ENCODE data around the gene CCNK.
A peak's percentile ranks its signal among the peaks of the same experiment; 100 is the strongest.

Gene CCNK

GRCh38 chr14:99480917-99481744 lies at the start of gene CCNK:
Gene CCNK, plus strand, starts transcription at chr14:99481409. Its CDS starts 11,269 bp downstream, at chr14:99492678.
- Histone ChIP-seq H3K4me1 (peaks cover 12% of the 10 kb centered on the region), H3K36me3 (replicated peaks) (no peaks in the 10 kb centered on the region), H3K27me3 (ENCODE audit: low read depth) (no peaks in the 10 kb centered on the region), H3K4me3 (peak within 1 kb of the TSS; percentile 96), H3K9me3 (no peaks in the 10 kb centered on the region)
- in situ Hi-C loops (cut with MboI; ENCODE audit: low sequenced_read_pairs) = no loop called here
- DNase-seq (ENCODE audit: low spot score in 2 of 2) = peak; percentile 99 to 100

GRCh38 chr14:99431986-99432385 lies 49.2 kb upstream of the CCNK start:
- no peak for DNase-seq (ENCODE audit: low spot score in 2 of 2)
- Histone ChIP-seq H3K36me3 (replicated peaks) (peaks cover 20% of the 10 kb centered on the region), H3K4me1 (peaks cover 7% of the 10 kb centered on the region; the same call in 1 of the 2 replicates), H3K4me3 (no peak overlapping the region), H3K9me3 (no peaks in the 10 kb centered on the region; the same call in 1 of the 2 replicates), H3K27me3 (ENCODE audit: low read depth) (no peaks in the 10 kb centered on the region)
- in situ Hi-C loops (cut with MboI; ENCODE audit: low sequenced_read_pairs) = no loop called here

GRCh38 chr14:99432485-99432884 lies 48.7 kb upstream of the CCNK start:
- Histone ChIP-seq H3K4me1 (peaks cover 7% of the 10 kb centered on the region; the same call in 1 of the 2 replicates), H3K4me3 (no peak overlapping the region), H3K9me3 (no peaks in the 10 kb centered on the region; the same call in 1 of the 2 replicates), H3K27me3 (ENCODE audit: low read depth) (no peaks in the 10 kb centered on the region), H3K36me3 (replicated peaks) (peaks cover 20% of the 10 kb centered on the region)
- DNase-seq (ENCODE audit: low spot score in 2 of 2) = peak in 1 of 2 experiments; percentile 54
- in situ Hi-C loops (cut with MboI; ENCODE audit: low sequenced_read_pairs) = no loop called here

- H3K36me3 ChIP-seq (replicated peaks) = peaks cover 10% of the 10 kb centered on the region
- no peak overlapping the region for H3K4me3 ChIP-seq
- peaks cover 7% of the 10 kb centered on the region; the same call in 1 of the 2 replicates for H3K4me1 ChIP-seq
- no peak for DNase-seq (ENCODE audit: low spot score in 2 of 2)
- no peaks in the 10 kb centered on the region for H3K9me3 ChIP-seq
- in situ Hi-C loops (cut with MboI; ENCODE audit: low sequenced_read_pairs) = no loop called here
- no peaks in the 10 kb centered on the region for H3K27me3 ChIP-seq (ENCODE audit: low read depth)
Measured at GRCh38 chr14:99435327-99435726, 45.9 kb upstream of the CCNK start.

- no peak for DNase-seq (ENCODE audit: low spot score in 2 of 2)
- H3K36me3 ChIP-seq (replicated peaks) = peaks cover 6% of the 10 kb centered on the region
- peaks cover 7% of the 10 kb centered on the region; the same call in 1 of the 2 replicates for H3K4me1 ChIP-seq
- no peaks in the 10 kb centered on the region for H3K9me3 ChIP-seq
- H3K27me3 ChIP-seq (ENCODE audit: low read depth) = no peaks in the 10 kb centered on the region
- in situ Hi-C loops (cut with MboI; ENCODE audit: low sequenced_read_pairs) = no loop called here
- H3K4me3 ChIP-seq = no peak overlapping the region
Measured at GRCh38 chr14:99436247-99437180, 44.7 kb upstream of the CCNK start.

- H3K27me3 ChIP-seq (ENCODE audit: low read depth) = no peaks in the 10 kb centered on the region
- no peaks in the 10 kb centered on the region for H3K9me3 ChIP-seq
- no peak for DNase-seq (ENCODE audit: low spot score in 2 of 2)
- in situ Hi-C loops (cut with MboI; ENCODE audit: low sequenced_read_pairs) = no loop called here
- H3K4me1 ChIP-seq = peaks cover 4% of the 10 kb centered on the region; the same call in 1 of the 2 replicates
- H3K4me3 ChIP-seq = no peak overlapping the region
- peaks cover 6% of the 10 kb centered on the region for H3K36me3 ChIP-seq (replicated peaks)
Measured at GRCh38 chr14:99437706-99438105, 43.5 kb upstream of the CCNK start.

- no peak overlapping the region for H3K4me3 ChIP-seq
- no peaks in the 10 kb centered on the region for H3K27me3 ChIP-seq (ENCODE audit: low read depth)
- H3K9me3 ChIP-seq = no peaks in the 10 kb centered on the region
- DNase-seq (ENCODE audit: low spot score in 2 of 2) = no peak
- H3K36me3 ChIP-seq (replicated peaks) = peaks cover 3% of the 10 kb centered on the region
- in situ Hi-C loops (cut with MboI; ENCODE audit: low sequenced_read_pairs) = no loop called here
- no peaks in the 10 kb centered on the region for H3K4me1 ChIP-seq
Measured at GRCh38 chr14:99440278-99440677, 40.9 kb upstream of the CCNK start.

GRCh38 chr14:99441157-99441870 lies 39.9 kb upstream of the CCNK start:
- H3K27me3 ChIP-seq (ENCODE audit: low read depth) = no peaks in the 10 kb centered on the region
- H3K36me3 ChIP-seq (replicated peaks) = peaks cover 3% of the 10 kb centered on the region
- H3K4me3 ChIP-seq = no peak overlapping the region
- no peaks in the 10 kb centered on the region for H3K4me1 ChIP-seq
- in situ Hi-C loops (cut with MboI; ENCODE audit: low sequenced_read_pairs) = no loop called here
- DNase-seq (ENCODE audit: low spot score in 2 of 2) = no peak
- no peaks in the 10 kb centered on the region for H3K9me3 ChIP-seq

- in situ Hi-C loops (cut with MboI; ENCODE audit: low sequenced_read_pairs) = no loop called here
- H3K9me3 ChIP-seq = no peaks in the 10 kb centered on the region
- DNase-seq (ENCODE audit: low spot score in 2 of 2) = no peak
- no peak overlapping the region for H3K4me3 ChIP-seq
- no peaks in the 10 kb centered on the region for H3K4me1 ChIP-seq
- H3K36me3 ChIP-seq (replicated peaks) = peaks cover 3% of the 10 kb centered on the region
- no peaks in the 10 kb centered on the region for H3K27me3 ChIP-seq (ENCODE audit: low read depth)
Measured at GRCh38 chr14:99441918-99442317, 39.3 kb upstream of the CCNK start.

- peaks cover 31% of the 10 kb centered on the region for H3K36me3 ChIP-seq (replicated peaks)
- no peaks in the 10 kb centered on the region for H3K9me3 ChIP-seq
- H3K4me1 ChIP-seq = no peaks in the 10 kb centered on the region
- no peaks in the 10 kb centered on the region for H3K27me3 ChIP-seq (ENCODE audit: low read depth)
- in situ Hi-C loops (cut with MboI; ENCODE audit: low sequenced_read_pairs) = no loop called here
- no peak overlapping the region for H3K4me3 ChIP-seq
- DNase-seq (ENCODE audit: low spot score in 2 of 2) = no peak
Measured at GRCh38 chr14:99445931-99446330, 35.3 kb upstream of the CCNK start.

GRCh38 chr14:99447739-99448138 lies 33.5 kb upstream of the CCNK start:
- DNase-seq (ENCODE audit: low spot score in 2 of 2) = no peak
- in situ Hi-C loops (cut with MboI; ENCODE audit: low sequenced_read_pairs) = no loop called here
- Histone ChIP-seq H3K4me3 (no peak overlapping the region), H3K4me1 (no peaks in the 10 kb centered on the region), H3K36me3 (replicated peaks) (peaks cover 31% of the 10 kb centered on the region), H3K9me3 (no peaks in the 10 kb centered on the region), H3K27me3 (ENCODE audit: low read depth) (no peaks in the 10 kb centered on the region)

- no peaks in the 10 kb centered on the region for H3K9me3 ChIP-seq
- H3K4me1 ChIP-seq = no peaks in the 10 kb centered on the region
- peaks cover 28% of the 10 kb centered on the region for H3K36me3 ChIP-seq (replicated peaks)
- no peak for DNase-seq (ENCODE audit: low spot score in 2 of 2)
- no peak overlapping the region for H3K4me3 ChIP-seq
- in situ Hi-C loops (cut with MboI; ENCODE audit: low sequenced_read_pairs) = no loop called here
- H3K27me3 ChIP-seq (ENCODE audit: low read depth) = no peaks in the 10 kb centered on the region
Measured at GRCh38 chr14:99450266-99450665, 30.9 kb upstream of the CCNK start.

GRCh38 chr14:99451234-99451633 lies 30.0 kb upstream of the CCNK start:
- peaks cover 29% of the 10 kb centered on the region for H3K36me3 ChIP-seq (replicated peaks)
- no peaks in the 10 kb centered on the region for H3K4me1 ChIP-seq
- in situ Hi-C loops (cut with MboI; ENCODE audit: low sequenced_read_pairs) = no loop called here
- no peak overlapping the region for H3K4me3 ChIP-seq
- H3K9me3 ChIP-seq = no peaks in the 10 kb centered on the region
- DNase-seq (ENCODE audit: low spot score in 2 of 2) = no peak
- H3K27me3 ChIP-seq (ENCODE audit: low read depth) = no peaks in the 10 kb centered on the region

Measured in HAP-1 (cell line).